ENCODE results near the gene LIMA1.

Gene LIMA1

GRCh38 chr12:50287271-50287670 is 4.0 kb upstream of the LIMA1 start:
- DNase-seq (no peak), ATAC-seq (ENCODE audit: insufficient read depth, low read depth) (no peak)
- Histone ChIP-seq H3K9ac (ENCODE audit: low read depth, low read length) (no peak overlapping the region), H3K4me3 (ENCODE audit: low read depth in 1 of 2, low read length in 2 of 2) (no peak overlapping the region), H3K36me3 (ENCODE audit: insufficient read depth, low read length) (no peaks in the 10 kb centered on the region), H3K4me1 (ENCODE audit: insufficient read depth, low read length) (peaks cover 26% of the 10 kb centered on the region), H3K9me3 (ENCODE audit: insufficient read depth, low read length, severe bottlenecking) (no peaks in the 10 kb centered on the region), H2AFZ (ENCODE audit: low read depth, low read length) (no peak overlapping the region), H3K27me3 (ENCODE audit: insufficient read depth, low read length, poor library complexity) (no peaks in the 10 kb centered on the region), H4K20me1 (ENCODE audit: insufficient read depth, low read length) (no peaks in the 10 kb centered on the region), H3K4me2 (ENCODE audit: insufficient read depth, low read length) (no peak overlapping the region), H3K79me2 (ENCODE audit: insufficient read depth, low read length) (peaks cover 9% of the 10 kb centered on the region; the same call in 1 of the 2 replicates), H3K27ac (ENCODE audit: low read length) (no peak overlapping the region)
- TF ChIP-seq EZH2 (IDR thresholded peaks at IDR 0.05; ENCODE audit: borderline replicate concordance, low read depth, low read length, severe bottlenecking) (no peak), CTCF (IDR thresholded peaks at IDR 0.05; ENCODE audit: borderline replicate concordance, extremely low read depth, low read length, poor library complexity, severe bottlenecking) (no peak)

- H2AFZ ChIP-seq (ENCODE audit: low read depth, low read length): no peak overlapping the region
- H3K9me3 ChIP-seq (ENCODE audit: insufficient read depth, low read length, severe bottlenecking): no peaks in the 10 kb centered on the region
- ATAC-seq (ENCODE audit: insufficient read depth, low read depth) (no peak), DNase-seq (no peak)
- no peaks in the 10 kb centered on the region for H4K20me1 ChIP-seq (ENCODE audit: insufficient read depth, low read length)
- peaks cover 26% of the 10 kb centered on the region for H3K4me1 ChIP-seq (ENCODE audit: insufficient read depth, low read length)
- no peak overlapping the region for H3K27ac ChIP-seq (ENCODE audit: low read length)
- H3K4me2 ChIP-seq (ENCODE audit: insufficient read depth, low read length): peak overlapping the region; percentile 95; the same call in 1 of the 2 replicates
- no peaks in the 10 kb centered on the region for H3K36me3 ChIP-seq (ENCODE audit: insufficient read depth, low read length)
- H3K4me3 ChIP-seq (ENCODE audit: low read depth in 1 of 2, low read length in 2 of 2): no peak overlapping the region
- TF ChIP-seq EZH2 (IDR thresholded peaks at IDR 0.05; ENCODE audit: borderline replicate concordance, low read depth, low read length, severe bottlenecking): no peak
- no peak for TF ChIP-seq CTCF (IDR thresholded peaks at IDR 0.05; ENCODE audit: borderline replicate concordance, extremely low read depth, low read length, poor library complexity, severe bottlenecking)
- no peaks in the 10 kb centered on the region for H3K27me3 ChIP-seq (ENCODE audit: insufficient read depth, low read length, poor library complexity)
- no peak overlapping the region for H3K9ac ChIP-seq (ENCODE audit: low read depth, low read length)
- H3K79me2 ChIP-seq (ENCODE audit: insufficient read depth, low read length): peaks cover 9% of the 10 kb centered on the region; the same call in 1 of the 2 replicates
Measured at GRCh38 chr12:50285253-50285652, 1.9 kb upstream of the LIMA1 start.

GRCh38 chr12:50282721-50283228 is 545 bp downstream of the LIMA1 start:
- Histone ChIP-seq H3K79me2 (ENCODE audit: insufficient read depth, low read length) (peaks cover 9% of the 10 kb centered on the region; the same call in 1 of the 2 replicates), H3K4me1 (ENCODE audit: insufficient read depth, low read length) (peaks cover 26% of the 10 kb centered on the region), H3K27ac (ENCODE audit: low read length) (peak overlapping the region; percentile 55), H3K4me2 (ENCODE audit: insufficient read depth, low read length) (peak overlapping the region; percentile 95), H3K36me3 (ENCODE audit: insufficient read depth, low read length) (no peaks in the 10 kb centered on the region), H3K9ac (ENCODE audit: low read depth, low read length) (peak overlapping the region; percentile 74), H3K4me3 (ENCODE audit: low read depth in 1 of 2, low read length in 2 of 2) (peak overlapping the region; percentile 56 to 85; a peak in 3 of 4 replicates), H4K20me1 (ENCODE audit: insufficient read depth, low read length) (no peaks in the 10 kb centered on the region), H2AFZ (ENCODE audit: low read depth, low read length) (peak overlapping the region; percentile 88), H3K27me3 (ENCODE audit: insufficient read depth, low read length, poor library complexity) (no peaks in the 10 kb centered on the region), H3K9me3 (ENCODE audit: insufficient read depth, low read length, severe bottlenecking) (no peaks in the 10 kb centered on the region)
- no peak for DNase-seq
- TF ChIP-seq CTCF (IDR thresholded peaks at IDR 0.05; ENCODE audit: borderline replicate concordance, extremely low read depth, low read length, poor library complexity, severe bottlenecking) (no peak), EZH2 (IDR thresholded peaks at IDR 0.05; ENCODE audit: borderline replicate concordance, low read depth, low read length, severe bottlenecking) (no peak)
- no peak for ATAC-seq (ENCODE audit: insufficient read depth, low read depth)

All from DND-41 (cell line).